HepG2 (cell line): Measurements from ENCODE around the gene CCDC154. TPM values are rescaled to one million over a fixed set of nuclear protein-coding genes. Genes with fewer than 3 reads are reported as not detected.

Experiments used
- ATAC-seq: fragments of 200-7000 bp; cut with Tn5 transposase; 3 replicates; pipeline ENCODE4 v1.9.1; 2020; ENCODE audit warnings: mild to moderate bottlenecking, moderate library complexity
- BruUV-seq: library from RNA; stranded (reverse); fragments of 400-500 nt; replicated peaks from 2 replicates; lab custom pipeline; 2021; lab: Mats Ljungman, UMichigan
- CTCF ChIA-PET: fragments of 300-600 bp; formaldehyde crosslinking; extraction: SDS; loops from one replicate; lab custom pipeline; 2021; ENCODE audit warnings: low total read pairs, inconsistent platforms, low intra/inter-chr PET ratio; lab: Yijun Ruan, JAX
- POLR2A ChIA-PET: fragments of 350-600 bp; sonication (Branson Sonifier 250); formaldehyde crosslinking; loops from one replicate; lab custom pipeline; 2020; ENCODE audit warnings: antibody characterized with exemption, inconsistent platforms; lab: Yijun Ruan, JAX
- DNase-seq: peaks from one replicate; pipeline ENCODE4 v3.0.0-alpha.2; 2015; ENCODE audit warnings: low spot score
- FAIRE-seq: peaks from 3 replicates; lab custom pipeline; 2011; peaks lifted over from hg19 to GRCh38; lab: Jason Lieb, UNC
- H2AFZ ChIP-seq: one replicate; pipeline ENCODE4 v1.6.1; 2011; ENCODE audit warnings: low read length, inconsistent platforms
- H3K27ac ChIP-seq: fragments of 300-600 bp; 3 replicates; pipeline ENCODE4 v1.8.0; 2011; ENCODE audit warnings: mixed run types, mild to moderate bottlenecking, mixed read lengths, low read length, inconsistent platforms; ENCODE audit not compliant: insufficient read depth; ENCODE audit errors: extremely low read length
- H3K27me3 ChIP-seq, 2 experiments: fragments of 200-600 bp in 1 of 2; 2 replicates in 1 of 2; 3 replicates in 1 of 2; pipeline versions ENCODE4 v1.6.0 to v1.8.0; 2011; ENCODE audit warnings: low read length in 2 of 2, mild to moderate bottlenecking in 2 of 2, moderate library complexity in 2 of 2, inconsistent platforms in 1 of 2; ENCODE audit not compliant: insufficient read depth in 2 of 2, control insufficient read depth in 1 of 2
- H3K36me3 ChIP-seq, 2 experiments: fragments of 200-600 bp in 1 of 2; replicated peaks in 1 of 2; 2 replicates in 1 of 2; 3 replicates in 1 of 2; pipeline versions ENCODE4 v1.5.1 to v1.8.0; 2011; ENCODE audit warnings: low read length in 2 of 2, inconsistent platforms in 1 of 2; ENCODE audit not compliant: insufficient read depth in 2 of 2, control insufficient read depth in 1 of 2
- H3K4me1 ChIP-seq: 2 replicates; pipeline ENCODE4 v1.5.1; 2012; ENCODE audit warnings: low read length, inconsistent platforms; ENCODE audit not compliant: insufficient read depth
- H3K4me2 ChIP-seq: 2 replicates; pipeline ENCODE4 v1.6.0; 2011; ENCODE audit warnings: low read depth, low read length, inconsistent platforms
- H3K4me3 ChIP-seq, 3 experiments: fragments of 200-600 bp in 1 of 3; sonication (generic), shearing (Covaris generic) in 1 of 3; replicated peaks in 1 of 3; 2 replicates each; pipeline ENCODE4 v1.5.1; 2011 to 2016; ENCODE audit warnings: low read length in 3 of 3, inconsistent platforms in 2 of 3, low read depth in 2 of 3, mild to moderate bottlenecking in 2 of 3, control low read depth in 1 of 3, mixed read lengths in 1 of 3; ENCODE audit not compliant: insufficient read depth in 1 of 3
- H3K79me2 ChIP-seq: one replicate; pipeline ENCODE4 v1.6.1; 2011; ENCODE audit warnings: low read length, inconsistent platforms; ENCODE audit not compliant: insufficient read depth
- H3K9ac ChIP-seq: 2 replicates; pipeline ENCODE4 v1.6.0; 2011; ENCODE audit warnings: mild to moderate bottlenecking, low read depth, low read length, inconsistent platforms; ENCODE audit not compliant: insufficient read depth
- H3K9me3 ChIP-seq: 2 replicates; pipeline ENCODE4 v1.5.1; 2012; ENCODE audit warnings: mild to moderate bottlenecking, low read length
- H4K20me1 ChIP-seq: 2 replicates; pipeline ENCODE4 v1.6.0; 2011; ENCODE audit warnings: inconsistent platforms, mild to moderate bottlenecking, low read length, moderate library complexity; ENCODE audit not compliant: insufficient read depth
- ATRX ChIP-seq: sonication (generic); formaldehyde crosslinking; IDR thresholded peaks from 2 replicates; pipeline ENCODE4 v1.4.0; 2020; ENCODE audit warnings: missing genetic modification reagents, borderline replicate concordance
- TBL1XR1 ChIP-seq: fragments of 150-350 bp; IDR thresholded peaks from 2 replicates; pipeline ENCODE4 v1.6.1; 2014; ENCODE audit warnings: borderline replicate concordance, low read length; ENCODE audit not compliant: partially characterized antibody
- ZBTB7B ChIP-seq: sonication (generic); formaldehyde crosslinking; IDR thresholded peaks from 2 replicates; pipeline ENCODE4 v1.4.0; 2020; ENCODE audit warnings: missing genetic modification reagents
- ZFP91 ChIP-seq: sonication (generic); formaldehyde crosslinking; IDR thresholded peaks from 2 replicates; pipeline ENCODE4 v1.9.0; 2022; ENCODE audit warnings: missing genetic modification reagents, mild to moderate bottlenecking, borderline replicate concordance
- WGBS: methylation state at CpG from one replicate; pipeline ENCODE4 v1.1.6; 2017; ENCODE audit warnings: low lambda C conversion rate; 5-methylcytosine and 5-hydroxymethylcytosine counted together
- in situ Hi-C: cut with HindIII; loops from 2 replicates; pipeline ENCODE4 v1.10.0; 2017; ENCODE audit warnings: low pct_unique_long_range_greater_than_20kb; ENCODE audit not compliant: extremely low pct_ligation_motif_present
- intact Hi-C: fragments of 100-400 bp; cut with micrococcal nuclease; formaldehyde crosslinking; loops from one replicate; pipeline ENCODE4 v1.10.0; 2022; ENCODE audit not compliant: unreplicated experiment
- polyA plus RNA-seq, 8 experiments: library from polyadenylated mRNA; depleted of rRNA in 3 of 8; stranded (reverse) in 7 of 8; unstranded in 1 of 8; fragments of >200 nt; fragmentation: Illumina TruSeq in 4 of 8; extraction: Trizol in 4 of 8; gene quantifications; 2 replicates each; pipeline versions ENCODE4 v1.2.1 to v1.2.3, GENCODE V29; 2011 to 2016; ENCODE audit warnings: low read depth in 4 of 8, missing spikeins in 1 of 8, mixed read lengths in 1 of 8; ENCODE audit not compliant: insufficient read depth in 1 of 8
- total RNA-seq, 5 experiments: library from RNA; depleted of rRNA; stranded (reverse); fragments of >200 nt; fragmentation: Illumina TruSeq; extraction: Trizol; gene quantifications; 2 replicates each; pipeline ENCODE4 v1.2.3, GENCODE V29; 2016; ENCODE audit warnings: low read depth in 1 of 5
- TF ChIP-seq, protein P1 (sequence below): sonication (generic); formaldehyde crosslinking; IDR thresholded peaks from 2 replicates; pipeline ENCODE4 v1.8.0; 2022; ENCODE audit warnings: missing genetic modification reagents, mild to moderate bottlenecking, moderate library complexity, borderline replicate concordance
- TF ChIP-seq, protein P2 (sequence below): sonication (generic); formaldehyde crosslinking; IDR thresholded peaks from 2 replicates; pipeline ENCODE4 v1.4.0; 2020; ENCODE audit warnings: mild to moderate bottlenecking, missing genetic modification reagents
- TF ChIP-seq, protein P3 (sequence below): sonication (generic); formaldehyde crosslinking; IDR thresholded peaks from 2 replicates; pipeline ENCODE4 v1.4.0; 2020; ENCODE audit warnings: missing genetic modification reagents, borderline replicate concordance
- TF ChIP-seq, protein P4 (sequence below), 2 experiments: sonication (generic) in 1 of 2; formaldehyde crosslinking in 1 of 2; IDR thresholded peaks; 2 replicates each; pipeline versions ENCODE4 v1.4.0 to v1.6.1; 2018 to 2020; ENCODE audit warnings: missing genetic modification reagents in 2 of 2, borderline replicate concordance in 1 of 2, low read depth in 1 of 2, mild to moderate bottlenecking in 1 of 2, missing biosample characterization in 1 of 2

Gene CCDC154
- total and polyA plus RNA-seq, 2 of the 13 experiments (the other 11 are each of a cell fraction or from before 2014, with no cell fraction given) = 0.92 to 1.5 TPM

DNA sequence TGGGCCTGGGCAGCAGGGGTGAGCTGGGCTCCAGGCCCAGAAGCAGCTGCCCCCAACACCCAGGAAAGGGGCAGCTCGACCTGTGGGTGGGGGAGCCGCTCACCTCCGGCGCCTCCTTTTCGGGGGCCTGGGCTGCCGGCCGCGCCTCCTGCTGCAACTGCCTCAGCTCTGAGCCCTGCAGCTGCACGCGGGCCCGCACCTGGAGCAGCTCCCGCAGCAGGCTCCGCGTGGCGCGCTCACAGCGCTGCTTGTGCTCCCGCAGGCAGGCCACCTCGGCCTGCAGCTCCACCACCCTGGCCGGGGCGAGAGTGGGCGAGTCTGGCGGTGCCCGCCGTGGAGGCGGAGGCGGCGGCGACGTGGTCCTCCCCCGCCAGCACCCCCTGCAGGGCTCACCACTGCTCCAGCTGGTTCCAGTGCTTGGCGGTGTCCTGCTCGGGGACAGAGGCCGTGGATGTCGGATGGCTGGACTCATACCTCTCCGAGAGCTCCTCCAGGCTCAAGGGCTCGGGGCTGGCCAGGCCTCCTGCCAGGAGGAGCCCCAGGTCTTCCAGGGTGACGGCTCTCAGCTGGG, 868 bp downstream of the CCDC154 start:
- intact Hi-C loops (no loop called here), in situ Hi-C loops (no loop called here)
- Histone ChIP-seq H3K4me2 (no peak overlapping the region), H3K27me3 (peaks cover 6 to 10% of the 10 kb centered on the region in 2 experiments; a peak in 4 of 5 replicates), H3K4me1 (peaks cover 28% of the 10 kb centered on the region), H3K9me3 (no peaks in the 10 kb centered on the region), H2AFZ (no peak overlapping the region), H3K4me3 (no peak overlapping the region), H3K36me3 (no peaks in the 10 kb centered on the region; a peak in 1 of 5 replicates), H4K20me1 (no peaks in the 10 kb centered on the region), H3K27ac (no peak overlapping the region), H3K9ac (no peak overlapping the region), H3K79me2 (no peaks in the 10 kb centered on the region)
- DNase-seq (no peak), FAIRE-seq (no peak), ATAC-seq (peak; percentile 30)
- WGBS = 94% methylated on average over 9 of the region's 38 CpGs
- ChIA-PET CTCF (no interaction called here), POLR2A (no interaction called here)
- BruUV-seq = no TSS peak
- no peak for TF ChIP-seq ZFP91 (CRISPR knock-in tag)
- TF ChIP-seq, protein P1, sequence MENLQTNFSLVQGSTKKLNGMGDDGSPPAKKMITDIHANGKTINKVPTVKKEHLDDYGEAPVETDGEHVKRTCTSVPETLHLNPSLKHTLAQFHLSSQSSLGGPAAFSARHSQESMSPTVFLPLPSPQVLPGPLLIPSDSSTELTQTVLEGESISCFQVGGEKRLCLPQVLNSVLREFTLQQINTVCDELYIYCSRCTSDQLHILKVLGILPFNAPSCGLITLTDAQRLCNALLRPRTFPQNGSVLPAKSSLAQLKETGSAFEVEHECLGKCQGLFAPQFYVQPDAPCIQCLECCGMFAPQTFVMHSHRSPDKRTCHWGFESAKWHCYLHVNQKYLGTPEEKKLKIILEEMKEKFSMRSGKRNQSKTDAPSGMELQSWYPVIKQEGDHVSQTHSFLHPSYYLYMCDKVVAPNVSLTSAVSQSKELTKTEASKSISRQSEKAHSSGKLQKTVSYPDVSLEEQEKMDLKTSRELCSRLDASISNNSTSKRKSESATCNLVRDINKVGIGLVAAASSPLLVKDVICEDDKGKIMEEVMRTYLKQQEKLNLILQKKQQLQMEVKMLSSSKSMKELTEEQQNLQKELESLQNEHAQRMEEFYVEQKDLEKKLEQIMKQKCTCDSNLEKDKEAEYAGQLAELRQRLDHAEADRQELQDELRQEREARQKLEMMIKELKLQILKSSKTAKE (CRISPR knock-in tag) = no peak
- TF ChIP-seq, protein P2, sequence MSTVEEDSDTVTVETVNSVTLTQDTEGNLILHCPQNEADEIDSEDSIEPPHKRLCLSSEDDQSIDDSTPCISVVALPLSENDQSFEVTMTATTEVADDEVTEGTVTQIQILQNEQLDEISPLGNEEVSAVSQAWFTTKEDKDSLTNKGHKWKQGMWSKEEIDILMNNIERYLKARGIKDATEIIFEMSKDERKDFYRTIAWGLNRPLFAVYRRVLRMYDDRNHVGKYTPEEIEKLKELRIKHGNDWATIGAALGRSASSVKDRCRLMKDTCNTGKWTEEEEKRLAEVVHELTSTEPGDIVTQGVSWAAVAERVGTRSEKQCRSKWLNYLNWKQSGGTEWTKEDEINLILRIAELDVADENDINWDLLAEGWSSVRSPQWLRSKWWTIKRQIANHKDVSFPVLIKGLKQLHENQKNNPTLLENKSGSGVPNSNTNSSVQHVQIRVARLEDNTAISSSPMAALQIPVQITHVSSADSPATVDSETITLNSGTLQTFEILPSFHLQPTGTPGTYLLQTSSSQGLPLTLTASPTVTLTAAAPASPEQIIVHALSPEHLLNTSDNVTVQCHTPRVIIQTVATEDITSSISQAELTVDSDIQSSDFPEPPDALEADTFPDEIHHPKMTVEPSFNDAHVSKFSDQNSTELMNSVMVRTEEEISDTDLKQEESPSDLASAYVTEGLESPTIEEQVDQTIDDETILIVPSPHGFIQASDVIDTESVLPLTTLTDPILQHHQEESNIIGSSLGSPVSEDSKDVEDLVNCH (CRISPR knock-in tag) = no peak
- no peak for TF ChIP-seq ATRX (CRISPR knock-in tag)
- no peak for TF ChIP-seq ZBTB7B (CRISPR knock-in tag)
- no peak for TF ChIP-seq TBL1XR1
- TF ChIP-seq, protein P3, sequence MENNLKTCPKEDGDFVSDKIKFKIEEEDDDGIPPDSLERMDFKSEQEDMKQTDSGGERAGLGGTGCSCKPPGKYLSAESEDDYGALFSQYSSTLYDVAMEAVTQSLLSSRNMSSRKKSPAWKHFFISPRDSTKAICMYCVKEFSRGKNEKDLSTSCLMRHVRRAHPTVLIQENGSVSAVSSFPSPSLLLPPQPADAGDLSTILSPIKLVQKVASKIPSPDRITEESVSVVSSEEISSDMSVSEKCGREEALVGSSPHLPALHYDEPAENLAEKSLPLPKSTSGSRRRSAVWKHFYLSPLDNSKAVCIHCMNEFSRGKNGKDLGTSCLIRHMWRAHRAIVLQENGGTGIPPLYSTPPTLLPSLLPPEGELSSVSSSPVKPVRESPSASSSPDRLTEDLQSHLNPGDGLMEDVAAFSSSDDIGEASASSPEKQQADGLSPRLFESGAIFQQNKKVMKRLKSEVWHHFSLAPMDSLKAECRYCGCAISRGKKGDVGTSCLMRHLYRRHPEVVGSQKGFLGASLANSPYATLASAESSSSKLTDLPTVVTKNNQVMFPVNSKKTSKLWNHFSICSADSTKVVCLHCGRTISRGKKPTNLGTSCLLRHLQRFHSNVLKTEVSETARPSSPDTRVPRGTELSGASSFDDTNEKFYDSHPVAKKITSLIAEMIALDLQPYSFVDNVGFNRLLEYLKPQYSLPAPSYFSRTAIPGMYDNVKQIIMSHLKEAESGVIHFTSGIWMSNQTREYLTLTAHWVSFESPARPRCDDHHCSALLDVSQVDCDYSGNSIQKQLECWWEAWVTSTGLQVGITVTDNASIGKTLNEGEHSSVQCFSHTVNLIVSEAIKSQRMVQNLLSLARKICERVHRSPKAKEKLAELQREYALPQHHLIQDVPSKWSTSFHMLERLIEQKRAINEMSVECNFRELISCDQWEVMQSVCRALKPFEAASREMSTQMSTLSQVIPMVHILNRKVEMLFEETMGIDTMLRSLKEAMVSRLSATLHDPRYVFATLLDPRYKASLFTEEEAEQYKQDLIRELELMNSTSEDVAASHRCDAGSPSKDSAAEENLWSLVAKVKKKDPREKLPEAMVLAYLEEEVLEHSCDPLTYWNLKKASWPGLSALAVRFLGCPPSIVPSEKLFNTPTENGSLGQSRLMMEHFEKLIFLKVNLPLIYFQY = no peak
- TF ChIP-seq, protein P4, sequence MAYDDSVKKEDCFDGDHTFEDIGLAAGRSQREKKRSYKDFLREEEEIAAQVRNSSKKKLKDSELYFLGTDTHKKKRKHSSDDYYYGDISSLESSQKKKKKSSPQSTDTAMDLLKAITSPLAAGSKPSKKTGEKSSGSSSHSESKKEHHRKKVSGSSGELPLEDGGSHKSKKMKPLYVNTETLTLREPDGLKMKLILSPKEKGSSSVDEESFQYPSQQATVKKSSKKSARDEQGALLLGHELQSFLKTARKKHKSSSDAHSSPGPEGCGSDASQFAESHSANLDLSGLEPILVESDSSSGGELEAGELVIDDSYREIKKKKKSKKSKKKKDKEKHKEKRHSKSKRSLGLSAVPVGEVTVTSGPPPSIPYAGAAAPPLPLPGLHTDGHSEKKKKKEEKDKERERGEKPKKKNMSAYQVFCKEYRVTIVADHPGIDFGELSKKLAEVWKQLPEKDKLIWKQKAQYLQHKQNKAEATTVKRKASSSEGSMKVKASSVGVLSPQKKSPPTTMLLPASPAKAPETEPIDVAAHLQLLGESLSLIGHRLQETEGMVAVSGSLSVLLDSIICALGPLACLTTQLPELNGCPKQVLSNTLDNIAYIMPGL (CRISPR knock-in tag; IDR thresholded peaks at IDR 0.05; ENCODE audit: borderline replicate concordance in 1 of 2, low read depth in 1 of 2) = no peak
